ENCODE results near the gene GOSR1. TPM values are rescaled to one million over a fixed set of nuclear protein-coding genes. Genes with fewer than 3 reads are reported as not detected.
"Not testable (repeated sequence)": the region's sequence is repeated elsewhere in the genome, so short reads cannot be mapped to it uniquely, and the experiment has no call there.

GOSR1 gene
- total RNA-seq, 2 donors from 2014 or later = 29.6 to 54.9 TPM

- Histone ChIP-seq H3K9me3 (no peaks in the 10 kb centered on the region), H3K27ac (no peak overlapping the region), H3K36me3 (no peaks in the 10 kb centered on the region), H3K27me3 (replicated peaks; ENCODE audit: insufficient read depth) (no peaks in the 10 kb centered on the region), H3K4me1 (ENCODE audit: control insufficient read depth in 1 of 2, low read depth in 2 of 2) (no peaks in the 10 kb centered on the region), H3K4me3 (no peak overlapping the region)
- DNase-seq (ENCODE audit: low spot score) = no peak
- TF ChIP-seq, protein P1, sequence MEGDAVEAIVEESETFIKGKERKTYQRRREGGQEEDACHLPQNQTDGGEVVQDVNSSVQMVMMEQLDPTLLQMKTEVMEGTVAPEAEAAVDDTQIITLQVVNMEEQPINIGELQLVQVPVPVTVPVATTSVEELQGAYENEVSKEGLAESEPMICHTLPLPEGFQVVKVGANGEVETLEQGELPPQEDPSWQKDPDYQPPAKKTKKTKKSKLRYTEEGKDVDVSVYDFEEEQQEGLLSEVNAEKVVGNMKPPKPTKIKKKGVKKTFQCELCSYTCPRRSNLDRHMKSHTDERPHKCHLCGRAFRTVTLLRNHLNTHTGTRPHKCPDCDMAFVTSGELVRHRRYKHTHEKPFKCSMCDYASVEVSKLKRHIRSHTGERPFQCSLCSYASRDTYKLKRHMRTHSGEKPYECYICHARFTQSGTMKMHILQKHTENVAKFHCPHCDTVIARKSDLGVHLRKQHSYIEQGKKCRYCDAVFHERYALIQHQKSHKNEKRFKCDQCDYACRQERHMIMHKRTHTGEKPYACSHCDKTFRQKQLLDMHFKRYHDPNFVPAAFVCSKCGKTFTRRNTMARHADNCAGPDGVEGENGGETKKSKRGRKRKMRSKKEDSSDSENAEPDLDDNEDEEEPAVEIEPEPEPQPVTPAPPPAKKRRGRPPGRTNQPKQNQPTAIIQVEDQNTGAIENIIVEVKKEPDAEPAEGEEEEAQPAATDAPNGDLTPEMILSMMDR (IDR thresholded peaks at IDR 0.05) = no peak
- ATAC-seq (ENCODE audit: insufficient number of reproducible peaks, low FRiP score, low read depth) = no peak
These were observed 72.8 kb downstream of the GOSR1 start for GRCh38 chr17:30549864-30550511.

- H3K4me1 ChIP-seq (ENCODE audit: control insufficient read depth in 1 of 2, low read depth in 2 of 2) = no peaks in the 10 kb centered on the region
- H3K4me3 ChIP-seq = no peak overlapping the region
- H3K27me3 ChIP-seq (replicated peaks; ENCODE audit: insufficient read depth) = no peaks in the 10 kb centered on the region
- H3K27ac ChIP-seq = no peak overlapping the region
- no peaks in the 10 kb centered on the region for H3K36me3 ChIP-seq
- TF ChIP-seq, protein P1 (IDR thresholded peaks at IDR 0.05) = no peak
- DNase-seq (ENCODE audit: low spot score) (no peak), ATAC-seq (ENCODE audit: insufficient number of reproducible peaks, low FRiP score, low read depth) (no peak)
- no peaks in the 10 kb centered on the region for H3K9me3 ChIP-seq
These were observed 73.5 kb downstream of the GOSR1 start for GRCh38 chr17:30550512-30551273.

GRCh38 chr17:30551274-30551995, 74.2 kb downstream of the GOSR1 start:
- ATAC-seq (ENCODE audit: insufficient number of reproducible peaks, low FRiP score, low read depth); DNase-seq (ENCODE audit: low spot score); H3K27ac ChIP-seq; H3K4me3 ChIP-seq; H3K9me3 ChIP-seq; H3K4me1 ChIP-seq (ENCODE audit: control insufficient read depth in 1 of 2, low read depth in 2 of 2); H3K27me3 ChIP-seq (replicated peaks; ENCODE audit: insufficient read depth); H3K36me3 ChIP-seq: not testable (repeated sequence)

DNA sequence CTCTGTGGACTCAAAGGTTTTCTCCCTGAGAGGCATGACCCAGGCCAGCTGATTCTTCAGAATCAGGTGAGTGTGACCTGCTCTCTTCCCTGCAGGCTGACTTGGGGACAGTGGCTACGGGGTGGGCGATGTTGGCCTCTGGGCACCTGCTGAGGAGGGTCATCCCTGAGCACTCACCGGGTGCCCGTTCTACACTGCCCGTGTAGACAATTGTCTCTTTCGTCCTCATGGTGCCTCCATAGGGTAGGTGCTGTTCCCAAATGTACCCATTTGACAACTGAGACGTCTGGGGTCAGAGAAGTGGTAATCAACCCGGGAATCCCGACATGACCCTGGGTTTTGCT, 74.8 kb downstream of the GOSR1 start:
- TF ChIP-seq, protein P1 (IDR thresholded peaks at IDR 0.05) = no peak
- Histone ChIP-seq H3K4me1 (ENCODE audit: control insufficient read depth in 1 of 2, low read depth in 2 of 2) (no peaks in the 10 kb centered on the region), H3K4me3 (no peak overlapping the region), H3K36me3 (no peaks in the 10 kb centered on the region), H3K27me3 (replicated peaks; ENCODE audit: insufficient read depth) (no peaks in the 10 kb centered on the region), H3K27ac (no peak overlapping the region), H3K9me3 (no peaks in the 10 kb centered on the region)
- ATAC-seq (ENCODE audit: insufficient number of reproducible peaks, low FRiP score, low read depth) (no peak), DNase-seq (ENCODE audit: low spot score) (no peak)

DNA sequence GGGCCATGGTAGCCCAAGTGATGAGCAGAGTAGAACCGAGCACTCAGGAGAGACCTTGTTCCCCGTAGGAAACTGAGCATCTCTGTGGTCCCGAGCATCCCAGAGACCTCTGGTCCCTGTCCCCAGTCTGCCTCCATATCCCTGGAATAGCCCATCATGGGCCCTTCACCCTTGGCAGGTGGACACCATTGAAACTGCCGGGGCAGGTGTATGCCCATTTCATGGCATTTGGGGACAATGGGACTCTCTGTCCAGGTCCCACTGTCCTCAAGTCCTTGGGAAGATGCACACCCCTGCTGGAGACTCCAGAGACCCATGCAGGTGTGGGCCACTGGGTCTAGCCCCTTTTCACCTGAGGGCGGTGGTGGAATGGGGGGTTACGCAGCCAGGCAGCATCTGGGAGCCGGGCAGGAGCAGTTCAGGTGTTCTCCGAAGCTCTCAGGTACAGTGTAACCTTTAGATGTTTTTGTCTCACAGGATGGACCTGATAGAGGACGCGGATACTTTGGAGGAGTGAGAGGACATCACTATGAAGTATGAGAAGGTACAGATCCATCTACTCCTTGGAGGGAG, 75.9 kb downstream of the GOSR1 start:
- no peak for ATAC-seq (ENCODE audit: insufficient number of reproducible peaks, low FRiP score, low read depth)
- Histone ChIP-seq H3K4me1 (ENCODE audit: control insufficient read depth in 1 of 2, low read depth in 2 of 2) (no peaks in the 10 kb centered on the region), H3K36me3 (no peaks in the 10 kb centered on the region), H3K27ac (no peak overlapping the region), H3K4me3 (no peak overlapping the region), H3K9me3 (no peaks in the 10 kb centered on the region), H3K27me3 (replicated peaks; ENCODE audit: insufficient read depth) (no peaks in the 10 kb centered on the region)
- no peak for DNase-seq (ENCODE audit: low spot score)
- TF ChIP-seq, protein P1 (IDR thresholded peaks at IDR 0.05) = no peak

- H3K36me3 ChIP-seq; H3K9me3 ChIP-seq; DNase-seq (ENCODE audit: low spot score); H3K4me3 ChIP-seq; ATAC-seq (ENCODE audit: insufficient number of reproducible peaks, low FRiP score, low read depth); H3K27me3 ChIP-seq (replicated peaks; ENCODE audit: insufficient read depth); H3K27ac ChIP-seq; H3K4me1 ChIP-seq (ENCODE audit: control insufficient read depth in 1 of 2, low read depth in 2 of 2): not testable (repeated sequence)
These were observed 76.7 kb downstream of the GOSR1 start for GRCh38 chr17:30553823-30554440.

All from thoracic aorta (tissue), 2 donors.